NCI-H2196 (cell line): Measurements from ENCODE around the gene SIGLEC5.

ENCODE experiments used
- DNase-seq: peaks from one replicate; lab custom pipeline; 2025; ENCODE audit not compliant: unreplicated experiment; lab: John Stamatoyannopoulos, UW

The SIGLEC5 gene

GRCh38 chr19:51628153-51628939 lies 1.9 kb downstream of the SIGLEC5 start:
- DNase-seq: no peak

- no peak for DNase-seq
Observed at GRCh38 chr19:51627491-51628138, 2.6 kb downstream of the SIGLEC5 start.

GRCh38 chr19:51626675-51627074 lies 3.5 kb downstream of the SIGLEC5 start:
- no peak for DNase-seq

GRCh38 chr19:51621178-51621577 lies 9.0 kb downstream of the SIGLEC5 start:
- DNase-seq: no peak

- DNase-seq: no peak
Observed at GRCh38 chr19:51615991-51616390, 14.2 kb downstream of the SIGLEC5 start.

- DNase-seq: no peak
Observed at GRCh38 chr19:51614789-51615188, 15.4 kb downstream of the SIGLEC5 start.

- no peak for DNase-seq
Observed at GRCh38 chr19:51610576-51610975, 19.6 kb downstream of the SIGLEC5 start.

- DNase-seq: no peak
Observed at GRCh38 chr19:51607920-51608562, 22.2 kb downstream of the SIGLEC5 start.

- DNase-seq: no peak
Observed at GRCh38 chr19:51607077-51607476, 23.1 kb downstream of the SIGLEC5 start.

- DNase-seq: no peak
Observed at GRCh38 chr19:51602189-51602854, 27.9 kb downstream of the SIGLEC5 start.

GRCh38 chr19:51600940-51601580 lies 29.1 kb downstream of the SIGLEC5 start:
- no peak for DNase-seq

GRCh38 chr19:51599084-51599483 lies 31.1 kb downstream of the SIGLEC5 start:
- no peak for DNase-seq

- DNase-seq: no peak
Observed at GRCh38 chr19:51598159-51598915, 31.9 kb downstream of the SIGLEC5 start.

GRCh38 chr19:51595190-51596175 lies 34.7 kb downstream of the SIGLEC5 start:
- DNase-seq: no peak

GRCh38 chr19:51594774-51595109 lies 35.5 kb downstream of the SIGLEC5 start:
- DNase-seq: peak; percentile 44

- peak; percentile 98 for DNase-seq
Observed at GRCh38 chr19:51593969-51594773, 36.0 kb downstream of the SIGLEC5 start.

- DNase-seq: no peak
Observed at GRCh38 chr19:51593138-51593890, 36.9 kb downstream of the SIGLEC5 start.

- no peak for DNase-seq
Observed at GRCh38 chr19:51592521-51592920, 37.7 kb downstream of the SIGLEC5 start.
